H9 (cell line): ENCODE measurements around the gene LRRC8E. TPM values are rescaled to one million over a fixed set of nuclear protein-coding genes. Genes with fewer than 3 reads are reported as not detected.
"Not testable (repeated sequence)": the region's sequence is repeated elsewhere in the genome, so short reads cannot be mapped to it uniquely, and the experiment has no call there.

Source experiments
- DNase-seq: peaks from one replicate; pipeline ENCODE4 v3.0.0-alpha.2; 2017
- H2AFZ ChIP-seq: one replicate; pipeline ENCODE4 v1.6.1; 2013; ENCODE audit warnings: mild to moderate bottlenecking, low read length, control low read depth, moderate library complexity
- H2AK5ac ChIP-seq: 2 replicates; pipeline ENCODE4 v1.6.1; 2013; ENCODE audit warnings: low read length, control low read depth, mixed read lengths; ENCODE audit not compliant: insufficient read length
- H2BK120ac ChIP-seq: one replicate; pipeline ENCODE4 v1.6.1; 2013; ENCODE audit warnings: low read depth, mild to moderate bottlenecking, low read length, control low read depth, inconsistent platforms; ENCODE audit not compliant: poor library complexity, severe bottlenecking
- H2BK12ac ChIP-seq: 2 replicates; pipeline ENCODE4 v1.6.1; 2013; ENCODE audit warnings: low read length, control low read depth, mixed read lengths, low read depth; ENCODE audit not compliant: insufficient read length
- H2BK15ac ChIP-seq: 2 replicates; pipeline ENCODE4 v1.6.1; 2013; ENCODE audit warnings: low read depth, low read length, control low read depth
- H2BK20ac ChIP-seq: one replicate; pipeline ENCODE4 v1.6.1; 2013; ENCODE audit warnings: low read depth, mild to moderate bottlenecking, low read length, control low read depth, inconsistent platforms; ENCODE audit not compliant: poor library complexity, severe bottlenecking
- H2BK5ac ChIP-seq: 2 replicates; pipeline ENCODE4 v1.6.1; 2013; ENCODE audit warnings: low read length, control low read depth, mixed read lengths; ENCODE audit not compliant: insufficient read length
- H3K14ac ChIP-seq: 2 replicates; pipeline ENCODE4 v1.6.1; 2013; ENCODE audit warnings: low read length, control low read depth; ENCODE audit not compliant: insufficient read depth
- H3K18ac ChIP-seq: 2 replicates; pipeline ENCODE4 v1.6.1; 2013; ENCODE audit warnings: low read depth, mild to moderate bottlenecking, mixed read lengths, low read length, control low read depth; ENCODE audit not compliant: insufficient read length
- H3K23ac ChIP-seq: 2 replicates; pipeline ENCODE4 v1.6.1; 2013; ENCODE audit warnings: low read length, control low read depth, mixed read lengths, low read depth; ENCODE audit not compliant: insufficient read length
- H3K23me2 ChIP-seq: 2 replicates; pipeline ENCODE4 v1.6.1; 2013; ENCODE audit warnings: low read depth, mild to moderate bottlenecking, mixed read lengths, low read length, control low read depth; ENCODE audit not compliant: insufficient read length, poor library complexity, severe bottlenecking
- H3K27ac ChIP-seq: 2 replicates; pipeline ENCODE4 v1.5.1; 2013; ENCODE audit warnings: low read length, control low read depth, mixed read lengths, low read depth; ENCODE audit not compliant: insufficient read length
- H3K27me3 ChIP-seq: 2 replicates; pipeline ENCODE4 v1.6.1; 2013; ENCODE audit warnings: low read length, control low read depth, inconsistent platforms; ENCODE audit not compliant: insufficient read depth
- H3K4ac ChIP-seq: 2 replicates; pipeline ENCODE4 v1.6.1; 2013; ENCODE audit warnings: low read depth, mild to moderate bottlenecking, control low read depth, inconsistent platforms, low read length, moderate library complexity
- H3K4me1 ChIP-seq: 2 replicates; pipeline ENCODE4 v1.6.1; 2013; ENCODE audit warnings: low read length, control low read depth, inconsistent platforms; ENCODE audit not compliant: insufficient read depth
- H3K4me2 ChIP-seq: 2 replicates; pipeline ENCODE4 v1.6.1; 2013; ENCODE audit warnings: low read length, control low read depth, mixed read lengths; ENCODE audit not compliant: insufficient read length, insufficient read depth
- H3K56ac ChIP-seq: 2 replicates; pipeline ENCODE4 v1.6.1; 2013; ENCODE audit warnings: low read depth, mild to moderate bottlenecking, mixed read lengths, low read length, control low read depth; ENCODE audit not compliant: insufficient read length
- H3K79me1 ChIP-seq: 2 replicates; pipeline ENCODE4 v1.6.1; 2013; ENCODE audit warnings: low read depth, mild to moderate bottlenecking, moderate library complexity, low read length, control low read depth, inconsistent platforms; ENCODE audit not compliant: insufficient read depth, poor library complexity, severe bottlenecking
- H3K79me2 ChIP-seq: 2 replicates; pipeline ENCODE4 v1.6.1; 2013; ENCODE audit warnings: low read length, control low read depth, inconsistent platforms; ENCODE audit not compliant: insufficient read depth
- H3K9ac ChIP-seq: 2 replicates; pipeline ENCODE4 v1.6.1; 2013; ENCODE audit warnings: low read length, control low read depth, mixed read lengths; ENCODE audit not compliant: insufficient read length; ENCODE audit errors: extremely low read depth
- H3K9me3 ChIP-seq: one replicate; pipeline ENCODE4 v1.6.1; 2013; ENCODE audit warnings: low read depth, low read length, inconsistent platforms; ENCODE audit not compliant: control insufficient read depth
- H3T11ph ChIP-seq: one replicate; pipeline ENCODE4 v1.6.1; 2013; ENCODE audit warnings: mild to moderate bottlenecking, low read length, control low read depth, inconsistent platforms
- H4K20me1 ChIP-seq: one replicate; pipeline ENCODE4 v1.6.1; 2013; ENCODE audit not compliant: control insufficient read depth, insufficient read length, insufficient read depth
- H4K5ac ChIP-seq: 2 replicates; pipeline ENCODE4 v1.6.1; 2013; ENCODE audit warnings: low read depth, mild to moderate bottlenecking, mixed read lengths, low read length, control low read depth; ENCODE audit not compliant: insufficient read length
- H4K8ac ChIP-seq: replicated peaks from 2 replicates; pipeline ENCODE4 v1.6.1; 2013; ENCODE audit warnings: low read length, control low read depth, mixed read lengths, low read depth; ENCODE audit not compliant: insufficient read length
- H4K91ac ChIP-seq: 2 replicates; pipeline ENCODE4 v1.6.1; 2013; ENCODE audit warnings: low read depth, mild to moderate bottlenecking, moderate library complexity, mixed read lengths, low read length, control low read depth; ENCODE audit not compliant: insufficient read length
- H3K27ac Mint-ChIP-seq, 3 experiments: 2 replicates in 2 of 3; 3 replicates in 1 of 3; pipeline ENCODE4 v1.8.0; 2020 to 2021; ENCODE audit warnings: mixed read lengths in 3 of 3, mild to moderate bottlenecking in 1 of 3, moderate library complexity in 1 of 3
- H3K27me3 Mint-ChIP-seq: 2 replicates; pipeline ENCODE4 v1.8.0; 2021; ENCODE audit warnings: low read depth, mild to moderate bottlenecking, moderate library complexity, mixed read lengths
- H3K36me3 Mint-ChIP-seq, 3 experiments: 2 replicates in 2 of 3; 3 replicates in 1 of 3; pipeline ENCODE4 v1.8.0; 2020 to 2021; ENCODE audit warnings: low read depth in 3 of 3, mixed read lengths in 3 of 3; ENCODE audit not compliant: insufficient read depth in 1 of 3
- H3K4me1 Mint-ChIP-seq, 2 experiments: 2 replicates each; pipeline ENCODE4 v1.8.0; 2020; ENCODE audit warnings: mixed read lengths in 2 of 2
- H3K4me3 Mint-ChIP-seq, 2 experiments: 2 replicates in 1 of 2; 3 replicates in 1 of 2; pipeline ENCODE4 v1.8.0; 2020 to 2021; ENCODE audit warnings: mild to moderate bottlenecking in 2 of 2, mixed read lengths in 2 of 2, moderate library complexity in 1 of 2
- H3K9me3 Mint-ChIP-seq, 2 experiments: 2 replicates in 1 of 2; 3 replicates in 1 of 2; pipeline ENCODE4 v1.8.0; 2020; ENCODE audit warnings: mild to moderate bottlenecking in 2 of 2, mixed read lengths in 2 of 2, moderate library complexity in 1 of 2
- CTCF ChIP-seq: fragments of 200-600 bp; sonication (generic); conservative IDR thresholded peaks from 3 replicates; pipeline ENCODE4 v1.8.0; 2021; ENCODE audit warnings: antibody characterized with exemption, mild to moderate bottlenecking
- WGBS: extraction: QIAGEN DNeasy Blood & Tissue Kit; methylation state at CpG from one replicate; pipeline ENCODE4 v1.1.7; 2013; ENCODE audit warnings: missing lambda C conversion rate, low lambda C conversion rate, mixed read lengths; ENCODE audit not compliant: insufficient read length; ENCODE audit errors: extremely low coverage; 5-methylcytosine and 5-hydroxymethylcytosine counted together
- total RNA-seq: library from RNA; stranded (reverse); gene quantifications from 2 replicates; pipeline ENCODE4 v1.2.1, GENCODE V29; 2021

LRRC8E gene
- total RNA-seq, 1 experiment from 2014 or later, result 4.8 TPM

DNA sequence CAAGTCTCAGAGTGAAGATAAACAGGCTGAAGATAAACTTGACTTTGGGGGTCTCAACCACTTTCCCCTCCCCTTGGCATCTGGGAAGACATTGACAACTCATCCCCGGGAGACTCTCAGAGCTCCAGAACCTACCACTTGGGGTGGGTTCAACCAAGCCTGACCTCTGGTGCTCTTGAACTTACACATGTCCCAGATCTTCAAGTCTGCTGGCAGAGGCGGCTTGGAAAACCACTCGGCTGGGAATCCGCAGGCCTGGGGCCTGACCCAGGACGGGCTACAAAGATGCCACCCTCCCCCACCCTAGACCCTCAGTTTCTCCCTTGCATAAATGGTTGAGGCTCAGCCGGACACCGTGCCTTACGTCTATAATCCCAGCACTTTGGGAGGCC, 512 bp downstream of the LRRC8E start:
- H3K9me3 Mint-ChIP-seq, result peaks cover 1 to 3% of the 10 kb centered on the region in 2 experiments; a peak in 3 of 5 replicates
- peaks cover 4 to 11% of the 10 kb centered on the region in 2 experiments for H3K4me1 Mint-ChIP-seq
- peaks cover 27% of the 10 kb centered on the region for H3K27me3 Mint-ChIP-seq
- Histone ChIP-seq H3K18ac (no peak overlapping the region), H2BK12ac (no peak overlapping the region), H2BK15ac (no peak overlapping the region), H2BK5ac (no peak overlapping the region), H2BK120ac (no peak overlapping the region), H3T11ph (no peak overlapping the region), H2AK5ac (no peak overlapping the region), H3K4ac (no peak overlapping the region), H3K56ac (no peak overlapping the region), H3K23me2 (peaks cover 3% of the 10 kb centered on the region), H3K79me2 (no peaks in the 10 kb centered on the region; the same call in 1 of the 2 replicates), H4K5ac (no peak overlapping the region), H3K27ac (no peak overlapping the region), H4K8ac (no peak overlapping the region), H3K4me1 (no peaks in the 10 kb centered on the region), H4K20me1 (no peaks in the 10 kb centered on the region), H3K14ac (no peak overlapping the region), H4K91ac (no peak overlapping the region), H2BK20ac (no peak overlapping the region), H3K27me3 (no peaks in the 10 kb centered on the region), H3K4me2 (peak overlapping the region; percentile 82), H3K23ac (no peak overlapping the region), H3K9ac (no peak overlapping the region), H3K79me1 (no peaks in the 10 kb centered on the region), H2AFZ (no peak overlapping the region), H3K9me3 (no peaks in the 10 kb centered on the region)
- no peaks in the 10 kb centered on the region for H3K36me3 Mint-ChIP-seq
- DNase-seq, result no peak
- TF ChIP-seq CTCF, result no peak
- no CpG with 5 or more reads among the region's 8 CpGs for WGBS
- H3K27ac Mint-ChIP-seq, result no peak overlapping the region
- peak overlapping the region; percentile 65 to 80 for H3K4me3 Mint-ChIP-seq

- not testable (repeated sequence) for H4K20me1 ChIP-seq, H2BK15ac ChIP-seq, H3K18ac ChIP-seq, H4K91ac ChIP-seq, H3K56ac ChIP-seq, H3K4me2 ChIP-seq, H3K9ac ChIP-seq, H3K79me1 ChIP-seq, H3K9me3 Mint-ChIP-seq, H4K5ac ChIP-seq, H3K9me3 ChIP-seq, H3K27ac Mint-ChIP-seq, H2BK120ac ChIP-seq, H3T11ph ChIP-seq, H2AK5ac ChIP-seq, H3K23me2 ChIP-seq, H3K27me3 ChIP-seq, H2BK20ac ChIP-seq, H3K14ac ChIP-seq, H2BK5ac ChIP-seq, H3K4me3 Mint-ChIP-seq, H3K4me1 ChIP-seq, H4K8ac ChIP-seq, H3K79me2 ChIP-seq, H3K4ac ChIP-seq, H2AFZ ChIP-seq, H3K36me3 Mint-ChIP-seq, H2BK12ac ChIP-seq, H3K23ac ChIP-seq, H3K27ac ChIP-seq, DNase-seq
- WGBS, result no CpG with 5 or more reads among the region's 18 CpGs
- Mint-ChIP-seq H3K27me3 (peaks cover 12% of the 10 kb centered on the region), H3K4me1 (peaks cover 4 to 11% of the 10 kb centered on the region in 2 experiments; a peak in 3 of 4 replicates)
Observed at GRCh38 chr19:7893362-7894101, 5.2 kb downstream of the LRRC8E start.
